Cardiac fibroblast (primary cell): ENCODE results near the gene SLC27A5.
"Not testable (repeated sequence)": the region's sequence is repeated elsewhere in the genome, so short reads cannot be mapped to it uniquely, and the experiment has no call there.

Experiments used
- DNase-seq, 2 donors: peaks; one replicate each; pipeline versions ENCODE4 v3.0.0 to v3.0.0-alpha.2; 2010; ENCODE audit warnings: low read depth in 2 of 2
- H3K4me3 ChIP-seq, 2 donors: replicated peaks in 1 of 2; 1 replicate in 1 of 2; 2 replicates in 1 of 2; pipeline ENCODE4 v1.5.1; 2011; ENCODE audit warnings: low read depth in 2 of 2, low read length in 2 of 2, mild to moderate bottlenecking in 2 of 2, moderate library complexity in 1 of 2
- CTCF ChIP-seq: IDR thresholded peaks from one replicate; pipeline ENCODE4 v1.5.1; 2011; ENCODE audit warnings: low read depth, mild to moderate bottlenecking, low read length, inconsistent platforms

SLC27A5 gene

GRCh38 chr19:58474291-58474996 is 37.3 kb downstream of the SLC27A5 start:
- H3K4me3 ChIP-seq: no peak overlapping the region
- peak; percentile 33 to 35 for DNase-seq
- no peak for TF ChIP-seq CTCF

- no peak for DNase-seq
- no peak overlapping the region for H3K4me3 ChIP-seq
- no peak for TF ChIP-seq CTCF
Measured at GRCh38 chr19:58473775-58474174, 38.0 kb downstream of the SLC27A5 start.

- TF ChIP-seq CTCF: no peak
- H3K4me3 ChIP-seq: no peak overlapping the region
- no peak for DNase-seq
Measured at GRCh38 chr19:58471736-58472135, 40.1 kb downstream of the SLC27A5 start.

GRCh38 chr19:58470837-58471543 is 40.8 kb downstream of the SLC27A5 start:
- DNase-seq, H3K4me3 ChIP-seq: not testable (repeated sequence)

GRCh38 chr19:58469241-58470013 is 42.4 kb downstream of the SLC27A5 start:
- no peak for DNase-seq
- no peak for TF ChIP-seq CTCF

GRCh38 chr19:58468216-58468839 is 43.5 kb downstream of the SLC27A5 start:
- TF ChIP-seq CTCF: no peak

More at GRCh38 chr19:58469241-58470013, 42.4 kb downstream of the SLC27A5 start:
- no peak overlapping the region for H3K4me3 ChIP-seq

More at GRCh38 chr19:58468216-58468839, 43.5 kb downstream of the SLC27A5 start:
- DNase-seq: no peak
- peak overlapping the region in 1 of 2 donors; percentile 21 for H3K4me3 ChIP-seq
